GM18505 (cell line): ENCODE measurements around the gene TDRD1.

Experiments
- ATAC-seq: cut with Tn5 transposase; IDR thresholded peaks from one replicate; pipeline ENCODE4 v1.9.1; 2021; ENCODE audit not compliant: unreplicated experiment
- POLR2A ChIP-seq: IDR thresholded peaks from 4 replicates; pipeline ENCODE4 v1.6.1; 2011; ENCODE audit warnings: borderline replicate concordance; ENCODE audit not compliant: insufficient read depth, insufficient read length; ENCODE audit errors: extremely low read depth

TDRD1 gene

DNA sequence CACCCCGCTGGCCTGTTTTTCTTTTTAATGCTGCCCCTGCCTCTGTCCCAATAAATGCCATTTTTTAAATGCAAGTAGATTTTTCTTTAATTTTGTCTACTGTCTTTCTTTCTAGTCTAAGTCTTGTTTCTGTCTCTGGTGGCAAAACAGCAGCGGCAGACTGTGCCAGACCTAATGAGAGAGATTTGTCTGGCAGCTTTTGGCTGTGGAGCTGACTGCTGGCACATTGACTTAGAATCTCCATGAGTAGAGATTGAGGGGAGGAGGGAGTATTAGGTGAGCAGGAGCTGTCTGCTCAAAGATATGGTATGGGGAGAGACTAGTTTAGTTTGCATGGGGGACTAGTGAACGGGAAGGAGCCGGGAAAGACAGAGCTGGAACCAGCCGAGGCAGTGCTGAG is 72.9 kb downstream of the TDRD1 start:
- ATAC-seq: no peak
- no peak for TF ChIP-seq POLR2A

DNA sequence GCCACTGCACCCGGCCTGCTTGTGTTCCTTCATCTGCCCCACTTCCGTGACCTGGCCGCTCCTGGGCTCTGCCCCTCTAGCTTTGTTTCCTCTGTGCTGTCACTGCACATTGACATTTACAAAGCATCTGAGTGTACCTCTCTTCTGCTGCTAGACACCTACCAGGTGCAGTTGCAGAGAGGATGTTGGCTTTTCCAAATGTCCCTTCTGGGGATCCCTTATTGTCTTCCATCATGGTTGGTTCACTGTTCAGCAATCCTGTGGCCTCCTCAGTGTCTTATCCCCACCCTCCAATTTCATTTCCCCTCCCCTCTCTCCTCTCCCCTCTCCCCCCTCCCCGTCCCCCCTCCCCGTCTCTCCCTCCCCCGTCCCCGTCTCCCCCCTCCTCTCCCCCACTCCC is 73.7 kb downstream of the TDRD1 start:
- TF ChIP-seq POLR2A: no peak
- no peak for ATAC-seq

DNA sequence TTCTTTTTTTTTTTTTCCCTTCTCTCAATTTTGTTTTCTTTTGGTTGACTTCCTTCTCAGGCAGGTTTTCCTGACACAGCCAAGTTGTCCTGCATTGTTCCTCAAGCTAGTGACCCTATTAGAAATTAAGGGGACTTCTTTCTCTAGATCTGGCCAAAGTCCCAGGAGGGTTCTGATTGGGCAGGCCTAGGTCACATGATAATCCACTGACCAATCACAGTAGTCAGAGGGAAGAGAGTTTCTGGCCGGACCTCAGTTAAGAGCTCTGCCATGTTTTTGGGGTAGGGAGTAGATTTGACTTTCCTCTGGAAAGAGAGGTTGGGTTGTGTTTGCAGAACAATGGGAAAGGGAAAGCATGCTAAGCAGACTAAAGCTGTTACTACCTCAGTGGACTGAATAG is 76.1 kb downstream of the TDRD1 start:
- no peak for ATAC-seq
- TF ChIP-seq POLR2A: no peak

DNA sequence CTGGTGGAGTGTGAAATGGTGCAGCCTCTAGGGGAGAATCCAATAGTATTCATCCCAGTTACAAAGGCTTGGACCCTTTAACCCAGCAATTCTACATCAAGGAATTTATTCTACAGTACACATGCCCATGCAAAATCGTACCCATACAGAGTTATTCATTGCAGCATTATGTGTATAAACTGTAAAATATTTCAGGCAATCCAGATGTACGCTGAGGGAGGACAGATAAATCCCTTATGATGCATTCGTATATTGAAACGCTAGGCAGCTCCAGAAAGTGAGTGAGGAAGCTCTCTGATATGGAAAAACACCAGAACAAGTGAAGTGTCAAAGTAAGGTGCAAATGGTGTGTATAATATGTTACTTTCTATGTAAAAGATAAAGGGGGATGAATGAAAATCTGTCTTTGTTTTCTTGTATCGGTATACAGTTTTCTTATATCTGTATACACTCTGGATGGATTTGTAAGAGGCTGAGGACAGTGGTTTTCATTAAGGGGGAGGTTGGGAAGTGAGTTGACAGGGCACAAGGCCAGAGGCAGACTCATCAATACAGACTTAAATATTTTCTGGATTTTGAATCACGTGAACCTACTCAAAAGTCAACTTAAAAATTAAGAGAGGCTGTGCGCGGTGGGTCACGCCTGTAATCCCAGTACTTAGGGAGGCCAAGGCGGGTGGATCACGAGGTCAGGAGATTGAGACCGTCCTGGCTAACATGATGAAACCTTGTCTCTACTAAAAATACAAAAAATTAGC is 77.0 kb downstream of the TDRD1 start:
- no peak for ATAC-seq
- no peak for TF ChIP-seq POLR2A

DNA sequence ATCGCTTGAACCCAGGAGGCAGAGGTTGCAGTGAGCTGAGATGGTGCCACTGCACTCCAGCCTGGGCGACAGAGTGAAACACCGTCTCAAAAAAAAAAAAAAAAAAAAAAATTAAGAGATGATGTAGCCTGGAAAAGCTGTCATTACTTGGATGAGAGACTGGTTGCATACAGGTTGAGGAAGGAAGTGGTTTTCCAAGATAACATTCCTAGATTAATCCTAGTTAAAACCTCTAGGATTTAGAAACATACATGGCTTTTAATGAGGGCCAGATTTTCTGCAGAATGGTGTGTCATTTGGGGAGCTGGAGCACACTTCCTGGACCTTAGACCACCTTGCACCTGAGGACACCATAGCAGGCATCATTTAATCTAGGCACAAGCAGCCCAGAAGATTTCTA is 77.7 kb downstream of the TDRD1 start:
- no peak for ATAC-seq
- TF ChIP-seq POLR2A: no peak

DNA sequence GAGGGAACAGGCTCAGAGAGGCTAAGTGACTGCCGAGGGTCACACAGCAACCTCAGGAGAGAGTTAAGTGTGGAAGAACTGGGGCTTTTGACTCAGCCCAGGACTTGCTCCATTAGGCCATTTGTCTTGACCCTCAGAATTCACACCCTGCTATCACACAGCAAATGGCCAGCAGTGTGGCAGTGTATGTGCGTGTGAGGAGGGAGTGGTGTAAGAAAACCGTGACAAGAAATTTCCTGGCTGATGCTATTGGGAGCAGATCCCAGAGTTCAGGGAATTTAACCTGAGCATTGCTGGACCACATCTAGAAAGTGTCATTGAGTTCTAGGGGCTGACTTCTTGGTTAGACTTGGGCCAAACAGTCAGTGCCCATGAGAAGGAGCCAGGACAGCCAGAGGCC is 78.3 kb downstream of the TDRD1 start:
- TF ChIP-seq POLR2A: no peak
- no peak for ATAC-seq

DNA sequence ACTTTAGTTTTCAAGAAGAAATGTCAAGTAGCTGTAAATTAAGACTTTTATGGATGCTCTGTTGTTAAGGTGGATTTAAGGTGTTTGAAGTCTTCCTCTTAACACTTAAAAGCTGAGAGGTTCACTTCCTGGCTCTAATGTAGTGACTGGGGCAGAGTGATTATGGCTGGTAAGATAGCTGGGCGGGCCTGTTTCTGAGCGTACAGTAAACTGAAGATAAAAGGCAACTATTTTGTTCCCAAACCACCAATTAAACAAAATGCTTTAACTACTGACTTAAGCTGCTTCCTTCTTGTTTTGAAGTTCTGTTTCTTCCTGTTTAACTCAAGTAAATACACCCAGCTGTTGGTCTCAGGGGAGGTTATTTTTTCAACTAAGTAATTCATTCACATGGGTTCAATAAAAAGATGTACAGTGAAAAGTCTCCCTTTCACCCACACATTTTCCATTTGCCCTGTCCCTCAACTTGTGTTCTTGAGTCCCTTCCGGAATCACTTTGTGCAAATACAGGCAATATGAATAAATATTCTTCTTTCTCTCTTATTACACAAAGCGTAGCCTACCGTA is 79.2 kb downstream of the TDRD1 start:
- no peak for TF ChIP-seq POLR2A
- ATAC-seq: no peak

DNA sequence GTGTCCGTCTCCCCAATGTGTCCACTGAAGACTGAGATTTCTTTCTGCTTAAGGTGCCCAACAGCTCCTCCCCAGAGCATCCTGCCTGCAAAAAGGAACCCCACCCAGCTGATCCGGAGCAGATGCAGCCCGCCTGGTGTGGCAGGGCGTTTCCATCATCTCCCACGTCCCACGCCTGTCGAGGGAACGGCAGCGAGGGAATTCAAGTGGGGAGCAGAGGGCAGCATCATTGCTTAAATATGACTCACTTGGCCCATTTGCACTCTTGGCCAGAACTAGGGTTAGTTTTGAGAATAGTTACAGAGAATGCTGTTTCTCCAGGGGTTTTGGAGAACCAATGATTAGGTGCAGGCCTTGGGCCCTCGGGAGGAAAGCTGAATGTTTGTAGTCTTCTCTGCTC is 80.7 kb downstream of the TDRD1 start:
- no peak for TF ChIP-seq POLR2A
- no peak for ATAC-seq

DNA sequence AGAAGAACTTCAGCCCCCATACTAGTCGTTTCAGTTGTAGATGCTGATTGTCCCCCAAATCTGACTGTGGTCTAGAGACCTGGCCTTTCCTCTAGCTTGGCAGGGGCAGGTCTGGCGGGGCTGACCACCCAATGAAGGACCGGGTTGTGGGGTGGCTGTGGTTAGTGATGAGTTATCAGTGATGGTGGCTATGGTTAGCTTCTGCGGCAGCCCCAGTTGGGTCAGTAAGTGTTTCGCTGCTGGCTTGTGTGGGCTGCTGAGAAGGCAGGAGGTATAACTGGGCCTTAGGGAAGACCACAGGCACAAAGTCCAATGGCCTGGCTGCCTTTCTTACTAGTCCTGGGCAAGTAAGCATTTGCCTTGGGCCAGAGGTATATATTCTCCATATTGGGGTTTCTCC is 81.2 kb downstream of the TDRD1 start:
- no peak for TF ChIP-seq POLR2A

DNA sequence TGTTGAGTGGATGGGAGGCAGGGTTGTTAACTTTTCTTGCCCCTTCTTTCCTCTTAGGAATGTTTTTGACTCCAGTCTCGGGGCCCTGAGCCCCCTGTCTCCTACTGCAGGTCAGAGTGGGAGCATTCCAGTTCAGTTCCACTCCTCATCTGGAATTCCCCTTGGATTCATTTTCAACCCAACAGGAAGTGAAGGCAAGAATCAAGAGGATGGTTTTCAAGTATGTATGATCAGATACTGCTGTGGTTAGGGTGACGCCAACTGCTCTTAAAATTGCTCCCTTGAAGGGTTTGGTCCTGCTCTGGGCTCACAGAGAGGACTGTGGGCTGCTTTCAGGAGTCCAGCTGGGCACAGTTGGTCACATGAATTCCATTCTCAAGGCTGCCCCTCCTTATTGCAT is 81.9 kb downstream of the TDRD1 start:
- ATAC-seq: no peak
- TF ChIP-seq POLR2A: no peak

More for the DNA sequence above, 81.2 kb downstream of the TDRD1 start:
- ATAC-seq: no peak

DNA sequence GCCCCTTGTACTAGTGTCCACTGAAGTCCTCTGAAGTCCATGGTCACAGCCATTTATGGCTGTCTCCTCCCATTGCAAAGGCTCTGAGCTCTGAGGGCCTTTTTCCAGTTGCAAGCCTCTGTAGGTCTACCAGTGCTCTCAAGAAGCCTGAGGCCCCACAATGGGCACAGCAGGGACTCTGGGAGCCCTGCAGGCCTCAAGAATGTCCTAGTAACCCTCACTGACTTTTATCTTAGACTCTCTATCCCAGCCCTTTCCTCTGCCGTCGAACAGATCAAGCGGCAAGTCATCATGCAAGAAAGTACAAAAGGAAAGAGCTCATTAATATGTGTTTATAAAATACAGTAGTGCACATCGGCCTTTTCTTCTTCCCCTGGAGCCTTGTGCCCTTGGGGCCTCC is 83.3 kb downstream of the TDRD1 start:
- no peak for ATAC-seq
- no peak for TF ChIP-seq POLR2A

DNA sequence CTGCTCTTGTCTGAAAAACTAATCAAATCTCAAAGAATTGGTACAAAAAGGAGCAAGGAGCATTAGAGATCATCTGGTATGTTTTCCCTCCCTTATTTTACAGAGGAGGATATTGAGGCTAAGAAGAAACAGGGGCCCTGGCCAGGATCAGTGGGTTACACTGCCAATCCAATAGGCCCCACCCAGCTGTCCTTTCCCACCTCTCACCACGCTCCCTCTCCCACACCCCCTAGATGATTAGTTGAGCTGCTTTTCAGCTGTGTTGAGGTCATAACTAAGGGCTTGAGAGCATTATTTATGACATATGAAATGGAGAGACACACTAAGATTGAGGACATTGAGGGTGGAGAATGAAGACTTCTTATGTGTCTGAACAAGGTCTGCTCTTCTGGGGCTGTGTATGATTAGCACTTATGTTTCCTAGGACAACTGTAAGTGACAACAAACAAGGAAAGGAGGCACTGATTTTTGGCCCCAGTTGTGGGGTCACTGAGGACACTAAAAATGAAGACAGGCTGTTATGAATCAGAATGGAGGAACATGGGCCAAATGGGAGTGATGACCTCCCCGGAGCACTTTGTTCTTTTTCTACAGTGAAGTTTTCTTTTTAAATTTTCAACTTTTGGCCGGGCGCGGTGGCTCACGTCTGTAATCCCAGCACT is 86.4 kb downstream of the TDRD1 start:
- no peak for ATAC-seq
- TF ChIP-seq POLR2A: no peak

DNA sequence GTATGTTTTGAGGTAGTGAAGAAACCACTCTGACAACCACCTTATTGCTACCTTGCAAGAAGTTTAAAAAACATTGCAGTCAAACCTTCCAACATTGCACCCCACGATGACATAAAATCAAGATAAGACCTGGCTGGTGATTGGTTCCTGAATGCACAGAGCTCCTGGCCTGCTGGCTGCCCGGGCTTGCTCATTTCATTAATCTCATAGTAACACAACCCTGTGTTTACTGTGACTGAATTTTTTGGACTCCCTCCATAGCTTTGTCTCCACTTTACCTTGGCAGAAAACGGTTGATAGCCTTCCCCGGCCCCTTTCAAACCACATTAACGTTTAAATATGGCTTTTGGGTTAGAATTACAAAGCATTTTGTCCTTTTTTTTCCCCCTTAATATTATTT is 87.4 kb downstream of the TDRD1 start:
- no peak for ATAC-seq

More for the DNA sequence above, 87.4 kb downstream of the TDRD1 start:
- TF ChIP-seq POLR2A: no peak
